GM23248 (cell line): Measurements from ENCODE around the gene TAS2R40. TPM values are rescaled to one million over a fixed set of nuclear protein-coding genes. Genes with fewer than 3 reads are reported as not detected.
"Not testable (repeated sequence)": the region's sequence is repeated elsewhere in the genome, so short reads cannot be mapped to it uniquely, and the experiment has no call there.

ENCODE experiments used
- DNase-seq: peaks from one replicate; pipeline ENCODE4 v3.0.0-alpha.2; 2015
- H2AFZ ChIP-seq: fragments of 200-600 bp; sonication (generic); 2 replicates; pipeline ENCODE4 v1.6.1; 2016; ENCODE audit warnings: antibody characterized with exemption
- H3F3A ChIP-seq: fragments of 200-600 bp; sonication (generic); 2 replicates; pipeline ENCODE4 v1.6.1; 2016; ENCODE audit warnings: mild to moderate bottlenecking, antibody characterized with exemption, mixed run types; ENCODE audit not compliant: insufficient read depth
- H3K27ac ChIP-seq: fragments of 200-600 bp; sonication (generic); 2 replicates; pipeline ENCODE4 v1.5.1; 2016; ENCODE audit warnings: mild to moderate bottlenecking
- H3K27me3 ChIP-seq: fragments of 200-600 bp; sonication (generic); replicated peaks from 2 replicates; pipeline ENCODE4 v1.6.1; 2016; ENCODE audit warnings: mild to moderate bottlenecking; ENCODE audit not compliant: insufficient read depth
- H3K36me3 ChIP-seq: fragments of 200-600 bp; sonication (generic); 2 replicates; pipeline ENCODE4 v1.6.1; 2016; ENCODE audit warnings: low read depth, mild to moderate bottlenecking
- H3K4me1 ChIP-seq: fragments of 200-600 bp; sonication (generic); 2 replicates; pipeline ENCODE4 v1.6.1; 2016; ENCODE audit warnings: mild to moderate bottlenecking; ENCODE audit not compliant: insufficient read depth
- H3K4me2 ChIP-seq: fragments of 200-600 bp; sonication (generic); one replicate; pipeline ENCODE4 v1.6.1; 2016; ENCODE audit warnings: mild to moderate bottlenecking; ENCODE audit not compliant: unreplicated experiment
- H3K4me3 ChIP-seq: fragments of 200-600 bp; sonication (generic); 2 replicates; pipeline ENCODE4 v1.5.1; 2016; ENCODE audit warnings: mild to moderate bottlenecking
- H3K79me2 ChIP-seq: fragments of 200-600 bp; sonication (generic); 2 replicates; pipeline ENCODE4 v1.6.1; 2016; ENCODE audit warnings: mild to moderate bottlenecking; ENCODE audit not compliant: insufficient read depth
- H3K9ac ChIP-seq: fragments of 200-600 bp; sonication (generic); 2 replicates; pipeline ENCODE4 v1.6.1; 2016; ENCODE audit warnings: mild to moderate bottlenecking
- H3K9me2 ChIP-seq: fragments of 200-600 bp; sonication (generic); 2 replicates; pipeline ENCODE4 v1.6.1; 2016; ENCODE audit warnings: mixed run types, mild to moderate bottlenecking, moderate library complexity; ENCODE audit not compliant: insufficient read depth
- H3K9me3 ChIP-seq: fragments of 200-600 bp; sonication (generic); one replicate; pipeline ENCODE4 v1.6.1; 2017; ENCODE audit warnings: low read depth
- H4K20me1 ChIP-seq: fragments of 200-600 bp; sonication (generic); 2 replicates; pipeline ENCODE4 v1.6.0; 2016; ENCODE audit not compliant: insufficient read depth
- EZH2 ChIP-seq: fragments of 200-600 bp; sonication (generic); IDR thresholded peaks from 2 replicates; pipeline ENCODE4 v1.6.1; 2018; ENCODE audit warnings: antibody characterized with exemption, mild to moderate bottlenecking; ENCODE audit not compliant: insufficient read depth, poor library complexity, severe bottlenecking
- EZH2phosphoT487 ChIP-seq: fragments of 200-600 bp; sonication (generic); IDR thresholded peaks from 2 replicates; pipeline ENCODE4 v1.6.1; 2018; ENCODE audit warnings: antibody characterized with exemption, moderate library complexity, mild to moderate bottlenecking, low read depth; ENCODE audit not compliant: insufficient read depth
- WGBS, 2 experiments: methylation state at CpG; one replicate each; pipeline ENCODE4 v1.1.6; 2015 to 2017; ENCODE audit warnings: low lambda C conversion rate in 2 of 2, low coverage in 1 of 2; ENCODE audit errors: missing lambda C conversion rate in 2 of 2; 5-methylcytosine and 5-hydroxymethylcytosine counted together
- in situ Hi-C: fragments of 300-500 bp; cut with MboI; formaldehyde crosslinking; loops from 2 replicates; pipeline ENCODE4 v1.15.0; 2020
- polyA plus RNA-seq: library from polyadenylated mRNA; unstranded; fragments of >200 nt; fragmentation: Nextera tagmentation; extraction: Ambion mirVana; gene quantifications from 2 replicates; pipeline ENCODE4 v1.2.1, GENCODE V29; 2016
- total RNA-seq: library from RNA; depleted of rRNA; stranded (reverse); fragments of >200 nt; shearing (Covaris generic); gene quantifications from 2 replicates; pipeline ENCODE4 v1.2.3, GENCODE V29; 2014; rRNA removed

The TAS2R40 gene
- total RNA-seq = not detected in 2 replicates
- polyA plus RNA-seq = not detected in 2 replicates

DNA sequence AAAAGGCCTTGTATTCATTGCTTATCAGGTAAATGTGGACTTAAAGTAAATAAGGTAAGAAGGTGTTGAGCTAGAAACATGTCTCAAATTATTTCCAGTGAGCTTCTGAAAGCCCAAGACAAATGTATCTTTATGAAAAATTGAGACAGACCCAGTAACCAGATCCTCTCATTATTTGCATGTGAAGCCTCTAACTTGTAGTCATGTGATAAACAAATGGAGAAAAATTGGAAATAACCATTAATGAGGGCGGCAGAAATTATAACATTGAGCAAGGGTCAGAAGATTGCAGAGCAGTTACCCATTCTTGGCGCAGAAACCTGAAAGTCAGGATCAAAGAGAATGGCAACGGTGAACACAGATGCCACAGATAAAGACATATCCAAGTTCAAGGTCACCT is at the start of gene TAS2R40:
TAS2R40 (plus strand) TSS at position 301 of the 400 bp plus-strand sequence; CDS start at position 343, 42 bp downstream.
- H4K20me1 ChIP-seq = no peaks in the 10 kb centered on the region
- no peaks in the 10 kb centered on the region for H3K9me3 ChIP-seq
- no peak within 1 kb of the TSS for H2AFZ ChIP-seq
- no peak for DNase-seq
- H3K9ac ChIP-seq = no peak within 1 kb of the TSS
- H3K36me3 ChIP-seq = no peaks in the 10 kb centered on the region
- WGBS, 2 experiments = 64 to 76% methylated on average over 3 of the region's 3 CpGs
- no peak within 1 kb of the TSS for H3K4me3 ChIP-seq
- no peak within 1 kb of the TSS for H3K4me2 ChIP-seq
- H3K79me2 ChIP-seq = no peaks in the 10 kb centered on the region
- no peaks in the 10 kb centered on the region for H3K4me1 ChIP-seq
- no peak within 1 kb of the TSS for H3K27ac ChIP-seq
- no peaks in the 10 kb centered on the region for H3F3A ChIP-seq
- in situ Hi-C loops = no loop called here
- TF ChIP-seq EZH2phosphoT487 (no peak), EZH2 (no peak)
- H3K27me3 ChIP-seq = peaks cover 32% of the 10 kb centered on the region
- H3K9me2 ChIP-seq = no peaks in the 10 kb centered on the region

DNA sequence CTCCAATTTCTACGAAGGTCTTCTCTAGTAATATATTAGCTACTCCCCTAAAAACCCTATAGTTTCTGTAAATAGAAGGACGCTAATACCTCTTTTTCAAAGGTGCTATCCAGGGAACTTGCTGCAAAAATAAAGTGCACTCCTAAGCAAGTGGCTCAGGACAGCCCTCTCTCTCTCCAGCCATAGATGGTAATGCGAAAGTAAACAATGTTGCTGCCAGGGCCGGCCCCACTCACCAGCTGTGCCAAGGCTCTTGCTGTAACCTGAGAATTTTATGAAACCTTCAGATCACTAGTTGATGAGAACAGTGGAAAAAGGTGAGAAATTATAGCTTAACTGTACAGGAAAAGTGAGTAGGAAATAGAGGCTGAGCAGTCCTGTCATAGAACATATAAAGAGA is 49.5 kb upstream of the TAS2R40 start:
- Histone ChIP-seq H2AFZ (no peak overlapping the region), H3K9ac (no peak overlapping the region), H3K27ac (no peak overlapping the region), H3K4me3 (peak overlapping the region; percentile 32; the same call in 1 of the 2 replicates), H3K4me1 (no peaks in the 10 kb centered on the region), H3F3A (no peaks in the 10 kb centered on the region), H4K20me1 (no peaks in the 10 kb centered on the region), H3K36me3 (no peaks in the 10 kb centered on the region), H3K9me3 (no peaks in the 10 kb centered on the region), H3K9me2 (no peaks in the 10 kb centered on the region), H3K27me3 (no peaks in the 10 kb centered on the region), H3K79me2 (no peaks in the 10 kb centered on the region), H3K4me2 (no peak overlapping the region)
- TF ChIP-seq EZH2phosphoT487 (no peak), EZH2 (no peak)
- peak; percentile 25 for DNase-seq
- in situ Hi-C loops = no loop called here
- WGBS, 2 experiments = 3 to 10% methylated on average over 4 of the region's 4 CpGs

DNA sequence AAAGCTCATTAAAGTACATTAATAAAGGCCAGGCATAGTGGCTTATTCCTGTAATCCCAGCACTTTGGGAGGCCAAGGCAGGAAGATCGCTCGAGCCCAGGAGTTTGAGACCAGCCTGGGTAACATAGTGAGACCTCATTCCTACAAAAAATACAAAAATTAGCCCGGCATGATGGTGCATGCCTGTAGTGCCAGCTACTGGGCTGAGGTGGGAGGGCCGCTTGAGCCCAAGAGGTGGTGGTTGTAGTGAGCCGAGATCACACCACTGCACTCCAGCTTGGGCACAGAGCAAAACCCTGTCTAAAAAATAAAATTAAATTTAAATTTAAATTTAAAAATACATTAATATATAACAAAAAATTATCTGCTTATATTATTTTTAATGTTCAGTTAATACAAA is 45.7 kb upstream of the TAS2R40 start:
- no peak overlapping the region for H3K9ac ChIP-seq
- in situ Hi-C loops = no loop called here
- no peaks in the 10 kb centered on the region for H4K20me1 ChIP-seq
- no peak overlapping the region for H3K4me2 ChIP-seq
- no peaks in the 10 kb centered on the region for H3K79me2 ChIP-seq
- H2AFZ ChIP-seq = no peak overlapping the region
- H3F3A ChIP-seq = no peaks in the 10 kb centered on the region
- H3K27me3 ChIP-seq = no peaks in the 10 kb centered on the region
- TF ChIP-seq EZH2phosphoT487 (no peak), EZH2 (no peak)
- 24 to 26% methylated on average over 5 of the region's 5 CpGs for WGBS, 2 experiments
- H3K4me3 ChIP-seq = no peak overlapping the region
- H3K4me1 ChIP-seq = no peaks in the 10 kb centered on the region
- H3K36me3 ChIP-seq = no peaks in the 10 kb centered on the region
- H3K27ac ChIP-seq = no peak overlapping the region
- H3K9me2 ChIP-seq = no peaks in the 10 kb centered on the region
- DNase-seq = no peak
- no peaks in the 10 kb centered on the region for H3K9me3 ChIP-seq

DNA sequence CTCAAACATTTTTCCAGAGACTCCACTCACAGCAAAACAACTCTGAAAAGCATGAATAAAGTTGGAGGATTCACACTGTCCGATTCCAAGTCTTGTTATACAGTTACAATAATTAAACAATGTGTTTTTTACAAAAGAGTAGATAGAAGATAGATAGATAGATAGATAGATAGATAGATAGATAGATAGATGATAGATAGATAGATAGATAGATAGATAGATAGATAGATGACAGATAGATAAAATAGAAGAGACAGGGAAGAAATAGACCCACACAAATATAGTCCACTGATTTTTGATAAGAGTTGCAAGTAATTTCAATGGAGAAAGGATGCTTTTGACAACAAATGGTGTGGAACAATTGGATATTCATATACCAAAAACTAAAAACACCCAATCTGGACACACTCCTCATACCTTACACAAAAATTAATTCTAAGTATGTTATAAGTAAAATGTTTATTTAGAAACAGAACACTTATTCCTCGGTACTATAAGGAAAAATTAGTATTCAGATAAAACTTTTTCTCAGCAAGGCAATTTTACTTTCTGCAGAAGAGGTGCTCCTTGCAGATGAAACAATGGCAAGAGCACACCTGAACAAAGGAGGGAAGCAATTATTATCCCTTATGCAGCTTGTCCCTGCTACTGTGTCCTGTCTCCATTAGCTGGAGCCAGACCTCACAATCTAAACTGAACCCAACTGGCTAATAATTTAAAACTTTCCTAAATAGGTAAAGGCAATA is 44.3 kb upstream of the TAS2R40 start:
- no peak overlapping the region for H3K9ac ChIP-seq
- no peak overlapping the region for H3K27ac ChIP-seq
- 5 to 7% methylated on average over 2 of the region's 2 CpGs for WGBS, 2 experiments
- no peaks in the 10 kb centered on the region for H3K79me2 ChIP-seq
- H3K9me2 ChIP-seq = no peaks in the 10 kb centered on the region
- H4K20me1 ChIP-seq = no peaks in the 10 kb centered on the region
- in situ Hi-C loops = no loop called here
- H2AFZ ChIP-seq = no peak overlapping the region
- no peaks in the 10 kb centered on the region for H3F3A ChIP-seq
- TF ChIP-seq EZH2 = no peak
- TF ChIP-seq EZH2phosphoT487 = no peak
- no peak overlapping the region for H3K4me3 ChIP-seq
- H3K36me3 ChIP-seq = no peaks in the 10 kb centered on the region
- H3K9me3 ChIP-seq = no peaks in the 10 kb centered on the region
- no peaks in the 10 kb centered on the region for H3K4me1 ChIP-seq
- H3K27me3 ChIP-seq = no peaks in the 10 kb centered on the region
- peak; percentile 4 for DNase-seq
- H3K4me2 ChIP-seq = no peak overlapping the region

DNA sequence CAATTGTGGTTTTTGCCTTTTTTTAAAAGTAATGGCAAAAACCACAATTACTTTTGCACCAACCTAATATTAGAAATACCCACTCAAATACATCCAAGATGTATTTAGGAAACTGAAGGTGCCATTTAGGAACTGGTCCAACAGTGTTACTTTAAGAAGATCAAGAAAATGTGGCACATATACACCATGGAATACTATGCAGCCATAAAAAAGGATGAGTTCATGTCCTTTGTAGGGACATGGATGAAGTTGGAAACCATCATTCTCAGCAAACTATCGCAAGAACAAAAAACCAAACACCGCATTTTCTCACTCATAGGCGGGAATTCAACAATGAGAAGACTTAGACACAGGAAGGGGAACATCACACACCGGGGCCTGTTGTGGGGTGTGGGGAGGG is 41.1 kb upstream of the TAS2R40 start:
- H3K27me3 ChIP-seq, H3K4me3 ChIP-seq, H3F3A ChIP-seq, H4K20me1 ChIP-seq, H3K9me3 ChIP-seq, H3K4me1 ChIP-seq, in situ Hi-C loops, H3K9ac ChIP-seq, H3K79me2 ChIP-seq, H3K27ac ChIP-seq, H2AFZ ChIP-seq, H3K36me3 ChIP-seq, DNase-seq, H3K4me2 ChIP-seq, H3K9me2 ChIP-seq: not testable (repeated sequence)
- WGBS, 2 experiments = 39 to 45% methylated on average over 4 of the region's 4 CpGs
